Stimulated activated CD4-positive, alpha-beta T cell treated with anti-CD3 and anti-CD28 coated beads, Interleukin-2, amount 100 ng/mL, for 48 hours (primary cell): Measurements from ENCODE around the gene SFMBT2.

Source experiments
- DNase-seq, 2 donors: peaks; one replicate each; pipeline ENCODE4 v3.0.0-alpha.2; 2020

Gene SFMBT2

DNA sequence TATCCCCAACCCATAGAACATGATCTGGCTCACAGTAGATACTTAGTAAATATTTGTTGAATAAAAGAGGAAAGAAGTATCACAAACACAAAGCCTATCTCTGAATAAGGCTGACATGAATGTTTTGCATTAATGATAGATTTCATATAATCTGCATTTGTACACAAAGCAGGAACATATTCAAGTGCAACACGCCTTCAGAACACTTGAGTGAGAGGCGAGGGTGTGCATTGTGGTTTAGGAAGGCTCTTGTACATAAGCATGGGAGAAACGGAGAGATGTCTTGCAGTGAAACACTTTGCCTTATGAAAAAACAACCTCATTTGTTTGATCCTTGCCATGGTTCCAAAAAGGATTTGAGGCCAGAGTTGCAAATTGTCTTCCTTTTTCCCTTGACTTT lies 14.1 kb upstream of the SFMBT2 start:
- DNase-seq = no peak

DNA sequence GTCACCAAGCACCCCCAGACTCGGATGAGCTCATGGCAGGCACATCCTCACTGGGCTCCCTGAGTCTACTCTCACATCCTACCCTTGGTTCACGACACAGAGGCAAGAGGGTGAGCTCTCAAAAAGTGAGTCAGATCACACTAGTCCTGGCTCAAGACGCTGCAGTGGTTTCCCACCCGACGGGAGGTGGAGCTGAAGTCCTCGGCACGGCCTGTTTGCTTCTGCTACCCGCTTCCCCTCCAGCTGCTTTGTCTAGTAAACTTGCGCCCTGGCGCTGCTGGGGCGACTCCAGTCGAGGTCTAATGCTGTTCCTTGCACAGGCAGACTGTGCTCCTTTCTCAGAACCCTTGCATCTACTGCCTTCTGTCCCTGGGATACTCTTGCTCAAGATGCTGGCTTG lies 13.5 kb upstream of the SFMBT2 start:
- no peak for DNase-seq

DNA sequence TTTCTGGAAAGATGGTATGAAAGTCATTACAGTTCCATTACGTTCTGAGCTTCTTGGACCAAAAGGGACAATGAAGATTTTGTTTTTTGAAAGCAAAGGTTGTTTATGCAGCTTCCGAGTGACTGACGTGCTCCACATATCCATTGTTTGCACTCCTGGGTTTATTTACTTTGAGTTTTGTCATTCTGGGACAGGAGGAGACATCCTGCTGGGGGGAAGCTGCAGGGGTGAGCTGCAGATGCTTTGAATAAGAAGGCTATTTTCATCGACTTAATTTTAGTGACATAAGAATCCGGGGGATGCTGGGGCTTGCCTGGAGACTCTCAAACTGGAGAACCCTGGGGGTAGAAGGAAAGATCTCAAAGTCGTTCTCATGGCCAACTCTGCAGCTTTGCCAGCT lies 12.7 kb upstream of the SFMBT2 start:
- no peak for DNase-seq

DNA sequence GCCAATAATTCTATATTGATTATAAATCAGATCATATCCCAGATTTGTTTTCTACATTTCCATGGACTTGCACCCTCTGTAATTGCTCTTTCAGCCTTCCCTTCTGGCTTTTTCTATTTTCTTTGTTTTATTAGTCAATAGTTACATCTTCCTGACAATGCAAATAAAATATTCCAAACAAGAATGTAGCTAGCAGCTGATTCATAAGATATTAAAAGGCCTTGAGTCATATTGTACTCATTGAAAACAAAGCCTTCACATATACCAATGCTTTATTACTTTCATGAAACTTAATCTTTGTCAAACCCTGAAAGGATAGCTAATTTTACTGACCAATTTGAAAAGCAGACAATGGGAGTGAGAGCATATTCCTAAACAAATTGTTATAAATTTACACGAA lies 10.7 kb upstream of the SFMBT2 start:
- no peak for DNase-seq

DNA sequence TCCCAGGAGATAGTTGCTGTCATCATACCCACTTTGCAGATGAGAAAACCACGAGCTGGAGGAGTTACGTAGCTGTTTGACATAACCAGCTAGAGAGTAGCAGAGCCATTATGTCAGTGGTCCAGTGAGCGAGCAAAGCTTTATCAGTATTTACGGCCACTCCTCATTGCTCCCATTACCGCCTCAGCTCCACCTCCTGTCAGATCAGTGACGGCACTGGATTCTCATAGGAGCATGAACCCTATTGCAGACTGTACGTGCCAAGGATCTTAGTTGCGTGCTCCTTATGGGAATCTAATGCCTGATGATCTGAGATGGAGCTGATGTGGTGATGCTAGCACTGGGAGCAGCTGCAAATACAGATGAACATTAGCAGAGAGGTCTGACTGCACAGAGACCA lies 9.2 kb upstream of the SFMBT2 start:
- no peak for DNase-seq

DNA sequence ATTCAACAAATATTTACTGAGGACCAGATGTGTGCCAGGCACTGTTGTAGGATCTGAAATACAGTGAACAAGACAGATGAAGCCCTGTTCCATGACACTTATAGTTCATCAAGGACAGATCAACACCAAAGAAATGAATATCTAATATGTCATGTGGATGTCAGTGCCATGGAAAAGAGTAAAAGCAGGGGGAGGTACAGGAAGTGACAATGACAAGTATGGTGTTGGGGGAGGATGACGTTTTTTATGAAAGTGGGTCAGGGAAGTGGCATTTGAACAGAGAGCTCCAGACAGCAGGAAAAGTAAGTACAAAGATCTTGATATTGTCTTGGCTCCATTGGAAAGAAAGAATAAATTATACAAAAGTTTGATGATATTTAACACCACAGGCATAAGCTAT lies 7.0 kb upstream of the SFMBT2 start:
- no peak for DNase-seq

DNA sequence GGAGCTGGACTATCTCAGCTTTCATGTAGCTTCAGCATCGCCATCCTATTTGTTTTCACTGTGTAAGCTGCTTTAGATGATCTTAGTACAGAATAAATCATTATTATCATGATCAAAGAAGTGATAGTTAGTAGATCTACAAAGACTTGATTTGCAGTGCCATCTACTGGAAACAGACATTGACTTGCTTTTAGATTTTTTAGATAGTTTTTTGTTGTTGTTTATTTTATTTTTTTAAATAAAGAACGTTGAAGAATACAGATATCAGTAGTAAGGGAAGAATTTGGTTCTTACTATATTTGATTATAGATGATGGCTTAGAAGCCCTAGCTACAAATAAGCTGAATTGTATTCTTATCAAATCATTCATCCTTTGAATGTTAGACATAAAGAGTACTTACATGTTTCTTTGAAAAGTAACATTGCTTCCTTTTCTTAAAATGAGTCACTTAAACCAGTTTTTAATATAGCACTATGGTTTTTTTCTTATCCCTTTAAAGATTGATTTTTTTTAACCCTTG lies 6.3 kb upstream of the SFMBT2 start:
- DNase-seq = no peak

DNA sequence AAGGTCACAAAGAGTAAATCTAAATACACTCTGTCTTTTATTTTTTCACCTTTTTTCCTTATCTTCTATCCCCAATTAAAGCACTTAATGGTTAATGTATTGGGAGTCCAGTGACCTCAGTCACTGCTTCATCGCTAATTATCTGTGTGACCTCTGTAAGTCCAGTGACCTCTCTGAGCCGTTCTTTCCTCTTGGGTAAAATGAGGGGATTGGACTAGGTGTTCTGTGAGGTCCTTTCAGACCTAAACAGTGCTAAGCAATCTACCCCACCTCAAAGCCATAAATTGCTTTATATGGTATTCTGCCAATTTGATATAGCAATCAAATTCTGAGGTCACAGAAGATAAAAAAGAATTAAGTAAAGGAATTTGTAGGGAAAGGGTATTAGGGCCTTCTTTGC lies 3.9 kb upstream of the SFMBT2 start:
- DNase-seq = no peak

DNA sequence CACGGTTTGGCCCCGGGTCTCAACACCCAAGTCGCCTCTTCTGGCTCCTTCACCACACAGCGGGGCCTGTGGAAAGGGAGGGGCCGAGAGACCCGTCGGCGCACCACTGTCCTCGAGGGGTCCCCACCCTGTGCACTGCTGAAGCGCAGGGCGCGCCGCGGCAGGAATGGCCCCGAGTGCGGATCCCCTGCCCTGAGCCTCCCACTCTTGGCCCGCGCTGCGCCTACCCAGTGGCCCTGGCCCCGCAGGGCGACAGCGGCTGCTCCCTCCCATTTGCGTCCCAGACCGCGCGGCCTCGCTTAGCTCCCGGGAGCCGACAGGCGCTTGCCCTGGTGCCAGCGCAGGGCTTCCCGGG lies 2.1 kb upstream of the SFMBT2 start:
- DNase-seq = no peak

DNA sequence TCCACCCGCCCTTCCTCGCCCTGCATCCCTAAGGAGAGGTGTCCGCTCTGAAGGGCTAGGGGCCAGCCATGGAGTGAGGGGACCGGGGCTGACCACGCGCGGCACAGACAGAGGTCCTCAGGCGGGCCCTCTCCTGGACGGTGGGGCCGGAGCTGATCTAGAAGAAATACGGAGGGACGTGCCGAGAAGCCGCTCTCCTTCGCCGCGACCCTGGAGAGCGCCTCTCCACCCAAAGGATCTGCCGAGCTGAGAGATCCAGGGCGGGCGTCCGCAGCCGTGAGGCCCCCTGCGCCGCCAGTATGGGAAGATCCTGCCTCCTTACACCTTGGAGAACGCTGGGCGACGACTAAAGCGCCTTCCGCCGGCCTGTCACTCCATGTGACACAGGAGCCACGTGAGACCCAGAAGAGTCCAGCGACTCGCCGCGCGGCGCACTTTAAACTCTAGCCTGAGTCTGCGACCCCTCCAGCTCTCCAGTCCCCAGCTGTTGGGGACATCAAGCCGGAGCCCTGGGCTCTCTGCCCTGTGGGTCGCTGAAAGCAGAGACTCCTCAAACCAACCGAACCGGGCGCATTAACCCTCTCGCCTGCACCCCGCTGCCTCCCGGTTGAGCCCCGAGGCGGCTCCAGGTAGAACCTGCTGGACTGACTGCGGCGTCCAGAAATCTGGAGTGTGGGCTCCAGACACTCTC lies 1.5 kb upstream of the SFMBT2 start:
- DNase-seq = peak; percentile 25 to 45

DNA sequence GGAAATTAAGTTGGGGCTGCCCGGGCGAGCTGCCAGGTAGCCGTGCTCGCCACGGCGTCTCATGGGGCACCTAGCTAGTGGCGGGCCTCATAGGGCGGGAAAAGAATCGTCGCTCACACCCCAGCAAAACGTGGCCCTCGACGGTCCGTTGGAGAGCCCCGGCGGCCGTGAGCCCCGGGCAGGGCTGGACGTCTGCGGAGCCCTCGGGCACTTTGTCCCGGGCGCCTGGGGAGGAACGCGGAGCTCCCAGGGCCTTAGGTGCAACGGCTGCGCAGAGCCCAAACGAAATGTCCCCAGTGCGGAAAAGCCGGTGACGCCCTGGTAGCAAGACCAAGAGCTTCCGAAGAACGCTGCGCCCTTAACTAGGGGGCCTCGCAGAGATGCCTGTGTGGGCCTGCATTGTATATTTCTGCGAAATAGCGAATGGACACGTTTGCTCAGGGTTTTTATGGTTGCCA lies 866 bp upstream of the SFMBT2 start:
- no peak for DNase-seq

DNA sequence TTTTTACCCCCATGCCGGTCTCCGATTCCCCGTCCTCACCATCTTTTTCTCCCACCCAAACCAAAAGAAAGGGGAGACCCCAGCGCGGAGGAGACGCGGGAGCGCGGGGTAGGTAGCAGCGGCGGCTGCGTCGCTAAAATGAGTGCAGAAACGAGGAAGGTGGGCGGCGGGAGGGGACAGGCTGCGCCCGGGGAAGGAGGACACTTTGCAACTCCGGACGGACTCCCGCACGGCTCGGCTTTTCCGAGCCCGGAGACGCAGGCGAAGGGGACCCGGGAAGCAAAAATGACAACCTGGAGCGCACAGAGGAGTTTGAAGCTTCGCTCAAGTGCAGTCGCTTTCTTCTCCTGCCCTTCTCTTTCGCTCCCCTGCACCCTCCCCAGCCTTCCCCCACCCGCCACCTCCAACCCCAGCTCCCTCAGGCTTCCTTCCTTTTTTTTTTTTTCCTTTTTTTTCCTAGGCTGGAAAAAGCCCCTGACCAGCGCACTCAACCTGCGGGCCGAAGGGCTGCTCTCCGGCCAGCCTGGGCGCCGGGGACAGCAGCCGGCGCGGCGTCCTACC lies 453 bp downstream of the SFMBT2 start:
- DNase-seq = peak; percentile 28 to 40

DNA sequence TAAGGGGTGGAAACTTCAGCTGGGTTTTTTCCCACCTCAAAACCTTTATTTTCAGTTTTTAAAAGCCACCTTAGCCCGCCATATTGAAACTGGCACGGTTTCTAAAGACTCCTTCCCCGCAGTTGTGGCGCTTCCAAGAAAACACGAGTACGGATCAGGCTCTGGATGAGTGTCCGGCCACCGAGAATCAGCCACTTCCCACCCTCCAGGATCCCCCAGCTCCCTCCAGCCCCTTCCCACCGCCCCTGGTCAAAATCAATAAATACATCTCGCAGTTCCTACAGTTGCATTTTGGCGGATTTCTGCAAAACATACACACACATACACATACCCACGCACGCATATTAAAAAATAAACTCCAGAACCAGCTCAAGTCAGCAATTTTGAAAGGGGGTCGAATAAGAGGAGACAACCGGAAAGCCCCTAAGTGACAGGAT lies 1.1 kb downstream of the SFMBT2 start:
- DNase-seq = peak in 1 of 2 donors; percentile 23

DNA sequence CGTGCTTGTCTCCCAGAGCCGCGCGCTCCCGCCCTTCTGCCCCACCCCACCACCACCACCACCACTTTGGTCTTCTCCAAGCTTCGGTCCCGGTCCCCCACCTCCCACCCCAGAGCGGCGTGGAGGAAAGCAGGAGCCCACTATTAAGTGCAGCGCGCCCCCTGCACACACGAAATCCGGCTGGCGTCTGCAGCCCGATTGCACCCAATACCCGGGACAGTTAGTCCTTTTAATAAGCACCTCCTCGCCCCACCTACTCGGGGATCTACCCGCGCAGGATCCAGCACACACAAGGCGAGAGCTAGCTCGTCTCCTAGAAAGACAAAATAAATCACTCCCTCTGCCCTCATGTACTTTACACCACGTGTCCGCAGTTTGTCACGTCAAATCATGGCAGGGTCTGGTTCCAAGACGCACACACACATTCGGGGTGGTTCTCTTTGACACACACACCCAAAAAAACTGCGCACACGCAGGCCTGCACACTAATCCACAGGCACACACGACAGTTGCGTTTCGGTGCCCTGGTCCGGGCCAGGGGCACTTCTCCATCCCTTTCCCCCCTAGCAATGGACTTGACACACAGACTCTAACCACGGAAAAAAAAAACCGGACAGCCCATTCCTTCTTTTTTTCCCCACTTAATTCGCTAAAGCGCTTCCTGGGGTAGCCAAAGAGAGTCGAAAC lies 1.6 kb downstream of the SFMBT2 start:
- peak; percentile 39 to 47 for DNase-seq

DNA sequence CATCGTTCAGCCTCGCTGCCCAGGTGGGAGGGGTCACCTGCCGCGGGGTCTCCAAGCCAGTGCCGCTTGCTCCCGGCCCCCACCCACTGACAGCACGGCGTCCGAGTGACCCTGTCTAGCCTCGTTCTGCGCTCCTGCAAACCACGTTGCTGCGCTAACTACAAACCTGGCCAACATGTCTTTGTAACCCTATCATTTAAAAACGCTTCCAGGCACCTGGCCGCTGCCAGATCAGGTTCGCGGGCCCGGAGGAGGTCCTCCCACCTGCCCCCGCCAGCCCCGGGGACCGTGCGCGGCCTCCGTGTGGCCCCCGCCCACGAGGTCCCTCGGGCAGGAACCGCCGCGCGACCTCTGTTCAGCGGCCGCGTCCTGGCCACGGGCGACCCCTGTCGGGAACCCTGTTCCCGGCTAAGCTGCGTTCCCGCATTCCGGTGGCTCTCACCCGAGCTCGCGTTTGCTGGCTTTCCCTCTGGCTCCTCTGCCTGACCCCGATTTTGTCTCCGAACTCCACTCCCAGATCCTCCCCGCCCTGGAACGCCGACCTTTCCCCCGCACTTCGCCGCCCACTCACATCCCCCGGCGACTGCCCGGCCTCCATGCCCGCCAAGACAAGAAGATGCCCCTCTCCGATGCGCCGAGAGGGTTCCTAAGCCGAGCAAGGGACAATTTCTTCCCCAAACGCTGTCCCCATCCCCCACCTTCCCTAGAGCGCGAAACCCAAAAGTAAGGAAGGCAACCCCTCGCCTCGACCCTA lies 2.4 kb downstream of the SFMBT2 start:
- peak; percentile 28 to 45 for DNase-seq

DNA sequence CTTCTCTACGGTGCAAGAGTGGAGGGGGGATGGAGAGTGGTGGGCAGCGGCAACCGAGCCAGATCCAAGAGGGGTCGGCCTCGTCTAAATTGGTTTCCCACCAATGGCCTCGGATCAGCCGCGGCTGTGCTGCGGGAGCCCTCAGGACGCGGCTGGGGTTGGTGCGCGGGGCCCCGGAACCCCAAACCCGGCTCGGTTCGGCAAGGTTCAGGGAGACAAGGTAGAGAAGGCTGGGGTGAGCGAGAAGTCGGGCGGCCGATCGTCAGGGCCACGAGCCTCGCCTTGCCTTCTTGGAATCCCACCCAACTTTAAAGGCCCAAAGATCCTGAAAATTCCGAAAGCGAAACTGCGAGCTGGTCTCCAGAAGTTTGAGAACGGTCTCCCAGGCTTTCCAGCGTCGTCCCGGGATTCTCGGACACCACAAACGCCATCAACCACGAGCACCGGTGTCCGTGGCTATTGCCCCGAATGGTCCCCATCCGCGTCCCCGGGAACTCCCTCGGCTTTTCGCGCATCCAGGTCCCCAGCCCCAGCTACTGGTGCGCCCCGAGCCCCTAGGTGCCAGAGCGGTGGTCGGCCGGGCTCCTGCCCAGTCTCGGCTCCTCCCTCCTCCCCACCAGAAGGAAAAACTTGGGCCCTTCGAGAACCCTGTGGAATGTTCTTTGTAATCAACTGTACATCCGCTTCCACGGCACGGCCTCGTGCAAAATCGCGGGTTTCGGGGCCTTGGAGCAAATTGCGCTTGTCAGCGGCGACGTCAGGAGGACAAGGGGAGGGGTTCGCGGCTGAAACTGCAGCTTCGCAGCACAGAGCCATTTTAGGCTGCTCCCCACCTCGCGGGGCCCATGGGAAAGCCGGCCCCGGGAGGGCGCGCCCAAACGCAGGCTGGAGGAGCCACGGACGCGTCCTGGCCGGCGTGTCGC lies 3.2 kb downstream of the SFMBT2 start:
- DNase-seq = peak; percentile 14 to 40

DNA sequence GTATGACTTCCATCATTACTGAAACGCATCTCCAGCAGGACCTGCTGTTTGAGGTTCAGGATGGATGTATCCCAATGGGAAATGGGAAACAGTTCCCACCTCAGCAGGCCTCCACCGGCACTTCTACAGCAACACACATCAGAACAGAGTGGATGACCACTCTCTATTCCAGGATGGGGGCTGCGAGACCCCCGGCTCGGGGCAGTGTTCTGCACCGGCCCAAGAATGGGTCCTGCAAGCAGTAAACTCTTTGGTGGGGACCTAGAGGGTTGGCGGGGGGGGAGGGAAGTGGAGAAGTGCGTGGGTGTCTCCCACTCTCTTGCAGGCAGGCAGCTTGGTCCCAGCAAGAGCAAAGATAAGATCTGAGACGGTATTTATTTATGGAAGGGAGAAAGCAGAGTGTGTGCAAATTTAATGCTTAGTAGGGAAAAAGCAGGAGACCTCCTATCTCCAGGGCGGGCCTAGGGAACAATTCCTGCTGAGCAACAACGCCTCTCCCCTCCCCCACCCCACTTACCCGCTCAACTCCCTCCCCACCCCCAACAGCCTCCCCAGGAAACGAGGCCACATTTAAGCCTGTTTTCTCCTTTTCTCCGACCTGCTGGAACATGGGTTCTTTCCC lies 4.0 kb downstream of the SFMBT2 start:
- no peak for DNase-seq

DNA sequence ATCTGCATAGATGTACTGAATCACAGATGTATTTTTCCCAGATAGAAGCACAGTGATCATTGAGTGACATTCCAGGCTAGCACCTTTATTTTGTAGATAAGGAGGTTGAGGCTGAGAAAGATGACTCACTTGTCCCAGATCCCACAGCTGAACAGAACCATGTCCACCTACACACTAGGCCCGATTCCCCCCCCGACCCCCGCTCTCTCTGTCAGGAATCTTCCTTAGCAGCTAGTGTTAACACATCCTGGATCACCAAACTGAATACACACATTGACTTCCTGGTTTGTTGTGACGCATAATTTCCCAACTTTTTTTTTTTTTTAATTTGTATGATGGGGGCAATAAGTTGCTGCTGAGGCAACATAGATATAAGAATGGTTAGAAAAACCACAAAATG lies 5.2 kb downstream of the SFMBT2 start:
- DNase-seq = no peak

DNA sequence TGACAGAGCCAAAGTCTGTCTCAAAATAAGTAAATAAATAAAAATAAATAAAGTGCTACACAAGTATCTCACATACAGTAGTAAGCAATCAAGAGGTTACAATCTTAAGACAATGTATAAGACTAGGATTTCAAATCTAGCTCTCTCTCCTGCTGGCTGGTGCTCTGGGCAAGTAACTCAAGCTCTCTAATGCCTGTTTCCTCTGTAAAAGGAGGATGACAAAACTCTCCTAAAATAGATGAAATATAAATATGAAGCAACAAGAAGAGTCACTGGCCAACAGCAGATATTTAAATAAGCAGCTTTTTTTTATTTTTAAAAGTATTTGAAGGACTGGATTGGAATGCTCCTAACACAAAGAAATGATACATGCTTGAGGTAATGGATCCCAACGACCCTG lies 7.2 kb downstream of the SFMBT2 start:
- DNase-seq = no peak

DNA sequence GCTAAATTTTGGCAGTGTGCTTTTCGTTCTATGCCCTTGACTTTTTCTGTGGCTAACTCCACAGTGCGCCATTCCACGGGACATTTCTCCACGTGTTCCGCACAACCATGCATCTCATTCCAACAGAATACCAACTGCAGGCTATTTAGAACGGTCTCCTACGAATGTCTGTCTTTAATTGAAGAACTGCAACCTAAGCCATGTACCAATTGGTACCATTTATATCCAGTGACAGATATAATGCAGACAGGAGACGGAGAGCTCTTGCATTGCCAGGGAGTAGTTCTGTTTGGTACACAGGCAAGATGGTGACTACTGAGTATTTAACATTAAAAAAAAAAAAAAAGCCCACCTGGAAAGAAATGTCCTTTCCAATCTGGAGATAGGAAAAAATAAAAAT lies 9.1 kb downstream of the SFMBT2 start:
- no peak for DNase-seq

DNA sequence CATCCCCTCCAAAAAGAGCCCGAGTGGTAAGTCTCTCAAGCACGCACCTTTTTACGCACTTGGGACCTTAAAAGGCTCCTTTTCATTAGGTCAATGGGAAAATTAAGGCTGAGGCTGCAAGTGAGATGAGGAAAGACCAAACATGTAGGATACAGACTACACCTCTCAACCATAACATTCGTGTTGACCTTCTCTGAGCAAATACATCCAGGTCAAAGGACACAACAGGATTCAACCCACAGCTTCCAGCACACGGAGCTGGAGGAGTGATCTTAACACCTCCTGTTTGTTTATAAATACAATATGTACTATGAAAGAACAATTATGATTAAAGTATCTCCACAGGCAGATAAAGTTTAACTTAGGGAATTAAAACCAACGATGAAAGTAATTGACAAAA lies 9.7 kb downstream of the SFMBT2 start:
- DNase-seq = no peak
